HG03060 (cell line): ENCODE data around the gene SLCO3A1.
"Not testable (repeated sequence)": the region's sequence is repeated elsewhere in the genome, so short reads cannot be mapped to it uniquely, and the experiment has no call there.

Experiments used
- ATAC-seq: cut with Tn5 transposase; IDR thresholded peaks from one replicate; pipeline ENCODE4 v1.9.1; 2021; ENCODE audit warnings: low read depth, moderate number of reproducible peaks; ENCODE audit not compliant: unreplicated experiment

The SLCO3A1 gene

GRCh38 chr15:91954292-91954691 lies 100.8 kb downstream of the SLCO3A1 start:
- ATAC-seq: no peak

GRCh38 chr15:91956026-91956723 lies 102.7 kb downstream of the SLCO3A1 start:
- no peak for ATAC-seq

- no peak for ATAC-seq
Observed at GRCh38 chr15:91961357-91961756, 107.8 kb downstream of the SLCO3A1 start.

GRCh38 chr15:91963747-91964146 lies 110.2 kb downstream of the SLCO3A1 start:
- not testable (repeated sequence) for ATAC-seq

GRCh38 chr15:91965501-91966193 lies 112.1 kb downstream of the SLCO3A1 start:
- ATAC-seq: no peak

- ATAC-seq: no peak
Observed at GRCh38 chr15:91966194-91966552, 112.7 kb downstream of the SLCO3A1 start.

- ATAC-seq: no peak
Observed at GRCh38 chr15:91967935-91968606, 114.6 kb downstream of the SLCO3A1 start.

- ATAC-seq: no peak
Observed at GRCh38 chr15:91968610-91969009, 115.1 kb downstream of the SLCO3A1 start.

- no peak for ATAC-seq
Observed at GRCh38 chr15:91970142-91970541, 116.6 kb downstream of the SLCO3A1 start.

- ATAC-seq: no peak
Observed at GRCh38 chr15:91973481-91973880, 120.0 kb downstream of the SLCO3A1 start.

GRCh38 chr15:91974321-91974720 lies 120.8 kb downstream of the SLCO3A1 start:
- ATAC-seq: no peak

- no peak for ATAC-seq
Observed at GRCh38 chr15:91975241-91975978, 121.9 kb downstream of the SLCO3A1 start.

GRCh38 chr15:91976966-91977365 lies 123.5 kb downstream of the SLCO3A1 start:
- ATAC-seq: no peak

GRCh38 chr15:91980502-91981267 lies 127.2 kb downstream of the SLCO3A1 start:
- ATAC-seq: no peak

GRCh38 chr15:91981821-91982800 lies 128.6 kb downstream of the SLCO3A1 start:
- no peak for ATAC-seq

- ATAC-seq: no peak
Observed at GRCh38 chr15:91983729-91984340, 130.3 kb downstream of the SLCO3A1 start.

GRCh38 chr15:91985297-91985696 lies 131.8 kb downstream of the SLCO3A1 start:
- ATAC-seq: no peak

- no peak for ATAC-seq
Observed at GRCh38 chr15:91988071-91988470, 134.6 kb downstream of the SLCO3A1 start.

GRCh38 chr15:91988655-91989054 lies 135.1 kb downstream of the SLCO3A1 start:
- no peak for ATAC-seq
